GM19023 (cell line): ENCODE measurements around the gene DGUOK.
A peak's percentile ranks its signal among the peaks of the same experiment; 100 is the strongest.
"Not testable (repeated sequence)": the region's sequence is repeated elsewhere in the genome, so short reads cannot be mapped to it uniquely, and the experiment has no call there.

ENCODE experiments used
- ATAC-seq: cut with Tn5 transposase; IDR thresholded peaks from one replicate; pipeline ENCODE4 v1.9.1; 2021; ENCODE audit warnings: mild to moderate bottlenecking, moderate library complexity; ENCODE audit not compliant: unreplicated experiment

Gene DGUOK

DNA sequence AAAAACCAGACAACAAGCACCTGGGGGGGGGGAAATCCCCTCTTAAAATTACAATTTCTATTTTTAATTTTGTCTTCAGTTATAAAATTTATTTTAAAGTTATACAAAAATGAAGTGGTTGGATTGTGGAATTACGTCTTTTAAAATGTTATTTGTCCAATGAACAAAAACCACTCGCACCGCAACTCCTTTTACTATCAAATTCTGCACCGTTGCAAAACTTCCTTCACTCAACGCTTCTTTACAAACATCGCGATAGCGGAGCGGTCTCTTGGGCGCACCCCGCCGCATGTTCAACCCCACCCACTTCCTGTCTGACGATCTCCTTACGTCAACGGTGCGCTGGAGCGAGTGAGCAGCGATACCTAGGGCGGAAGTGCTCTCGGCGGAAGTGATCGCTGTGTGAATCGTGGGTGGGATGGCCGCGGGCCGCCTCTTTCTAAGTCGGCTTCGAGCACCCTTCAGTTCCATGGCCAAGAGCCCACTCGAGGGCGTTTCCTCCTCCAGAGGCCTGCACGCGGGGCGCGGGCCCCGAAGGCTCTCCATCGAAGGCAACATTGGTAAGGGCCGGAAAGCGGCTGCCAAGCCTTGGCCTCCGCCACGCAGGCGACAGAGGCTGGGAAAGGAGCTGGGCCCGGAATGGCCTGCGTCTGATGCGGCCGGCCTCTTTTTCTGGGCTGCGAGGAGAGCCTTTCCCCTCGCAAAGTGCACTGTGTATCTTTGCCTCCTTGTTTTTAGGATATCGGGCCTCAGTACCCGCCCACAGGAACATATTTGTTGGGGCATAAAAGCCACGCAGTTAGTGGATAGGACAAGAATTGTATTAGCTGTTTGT lies at the start of gene DGUOK:
Gene DGUOK (plus strand): TSS at position 388 of the 835 bp plus-strand sequence. CDS start 31 bp downstream, at position 419.
- ATAC-seq = peak; percentile 100

- ATAC-seq = no peak
Observed at GRCh38 chr2:73877071-73877802, 49.4 kb upstream of the DGUOK start.

- not testable (repeated sequence) for ATAC-seq
Observed at GRCh38 chr2:73877984-73878383, 48.7 kb upstream of the DGUOK start.

DNA sequence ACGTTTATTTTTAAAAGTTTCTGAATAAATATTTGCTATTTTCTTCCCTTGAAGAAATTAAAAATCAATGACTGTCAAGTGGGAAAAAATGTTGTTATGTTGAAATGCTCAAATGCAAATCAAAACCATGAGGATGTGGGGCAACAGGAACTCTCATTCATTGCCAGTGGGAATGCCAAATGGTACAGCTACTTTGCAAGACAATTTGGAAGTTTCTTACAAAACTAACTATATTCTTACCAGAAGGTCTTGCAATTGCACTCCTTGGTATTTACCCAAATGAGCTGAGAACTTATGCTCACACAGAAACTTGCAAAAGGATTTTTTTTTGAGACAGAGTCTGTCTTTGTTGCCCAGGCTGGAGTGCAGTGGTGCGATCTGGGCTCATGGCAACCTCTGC lies 41.3 kb upstream of the DGUOK start:
- ATAC-seq = no peak

DNA sequence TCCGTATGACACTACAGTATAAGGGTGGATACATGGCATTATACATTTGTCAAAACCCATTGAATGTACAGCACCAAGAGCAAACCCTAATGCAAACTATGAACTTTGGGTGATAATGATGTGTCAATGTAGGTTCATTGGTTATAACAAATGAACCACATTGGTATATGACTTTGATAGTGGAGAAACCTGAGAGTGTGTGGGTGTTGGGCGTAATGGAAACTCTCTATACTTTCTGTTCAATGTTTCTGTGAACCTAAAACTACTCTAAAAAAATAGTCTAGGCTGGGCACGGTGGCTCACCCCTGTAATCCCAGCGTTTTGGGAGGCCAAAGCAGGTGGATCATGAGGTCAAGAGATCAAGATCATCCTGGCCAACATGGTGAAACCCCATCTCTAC lies 40.3 kb upstream of the DGUOK start:
- no peak for ATAC-seq

GRCh38 chr2:73887596-73888353 lies 38.9 kb upstream of the DGUOK start:
- ATAC-seq = not testable (repeated sequence)

DNA sequence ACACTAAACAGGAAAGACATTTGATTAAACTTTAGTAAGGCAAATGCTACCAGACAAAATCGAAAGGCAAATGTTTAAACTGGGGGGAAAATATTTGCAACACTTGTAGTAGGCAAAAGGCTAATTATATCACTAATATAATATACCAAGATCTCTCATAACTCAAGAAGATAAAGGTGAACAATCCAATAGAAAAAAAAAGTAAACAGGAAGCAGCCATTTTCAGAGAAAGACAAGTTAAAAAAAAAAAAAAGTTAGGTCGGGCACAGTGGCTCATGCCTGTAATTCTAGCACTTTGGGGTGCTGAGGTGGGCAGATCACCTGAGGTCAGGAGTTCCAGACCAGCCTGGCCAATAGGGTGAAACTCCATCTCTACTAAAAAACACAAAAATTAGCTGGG lies 38.3 kb upstream of the DGUOK start:
- ATAC-seq = no peak

GRCh38 chr2:73889206-73889605 lies 37.5 kb upstream of the DGUOK start:
- ATAC-seq = no peak

- ATAC-seq = no peak
Observed at GRCh38 chr2:73890301-73891092, 36.2 kb upstream of the DGUOK start.

DNA sequence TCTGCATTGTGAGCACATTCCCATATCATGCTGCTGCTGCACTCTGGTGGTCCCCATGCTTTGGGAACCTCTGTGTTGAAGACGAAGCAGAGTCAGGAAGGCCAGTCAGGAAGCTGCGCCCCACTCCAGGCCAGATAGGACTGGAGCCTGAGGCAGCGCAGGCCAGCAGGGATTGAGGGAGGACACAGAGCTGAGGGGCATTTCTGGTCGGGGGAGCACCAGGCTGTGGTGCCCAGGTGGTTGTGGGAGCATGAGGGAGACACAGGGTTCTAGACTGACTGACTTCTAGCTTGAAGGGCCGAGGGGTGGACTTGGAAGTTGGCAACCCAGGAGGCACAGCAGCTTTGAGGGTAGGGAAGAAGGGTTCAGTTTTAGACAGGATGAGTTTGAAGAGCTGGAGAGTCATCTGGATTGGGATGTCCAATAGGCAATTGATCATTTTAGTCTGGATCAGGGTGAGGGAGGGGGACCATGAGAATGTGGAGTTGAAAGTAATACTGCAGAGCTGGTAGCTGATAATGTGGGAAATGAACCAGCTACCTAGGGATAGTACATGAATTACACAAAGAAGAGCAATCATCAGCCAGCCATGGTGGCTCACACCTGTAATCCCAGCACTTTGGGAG lies 35.3 kb upstream of the DGUOK start:
- no peak for ATAC-seq

GRCh38 chr2:73892631-73893329 lies 33.9 kb upstream of the DGUOK start, which contains the start of gene ACTG2:
TSS of gene ACTG2 (plus strand) at chr2:73893008. CDS start at chr2:73901312, 8,304 bp downstream.
- no peak for ATAC-seq

- no peak for ATAC-seq
Observed at GRCh38 chr2:73893764-73894474, 32.8 kb upstream of the DGUOK start.

DNA sequence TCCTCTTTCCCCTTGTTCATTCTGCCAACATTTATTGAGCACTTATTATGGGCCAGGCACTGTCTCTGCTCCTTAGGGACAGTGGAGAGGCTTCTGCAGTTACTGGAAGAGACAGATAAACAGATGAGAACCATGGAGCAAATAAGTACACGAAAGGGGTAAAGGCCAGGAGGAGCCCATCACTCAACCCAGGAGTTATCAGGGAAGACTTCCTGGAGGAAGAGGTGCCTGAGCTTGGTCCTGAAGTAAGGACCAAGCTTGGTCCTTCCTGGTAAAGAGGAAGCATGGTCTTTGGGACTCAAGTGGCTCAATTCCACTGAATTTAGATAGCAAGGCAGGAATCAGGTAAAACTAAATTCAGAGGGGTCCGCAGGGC lies 32.2 kb upstream of the DGUOK start:
- no peak for ATAC-seq

GRCh38 chr2:73894877-73895276 lies 31.8 kb upstream of the DGUOK start:
- no peak for ATAC-seq

GRCh38 chr2:73895473-73895872 lies 31.2 kb upstream of the DGUOK start:
- no peak for ATAC-seq

GRCh38 chr2:73896362-73897239 lies 30.1 kb upstream of the DGUOK start:
- peak; percentile 63 for ATAC-seq

DNA sequence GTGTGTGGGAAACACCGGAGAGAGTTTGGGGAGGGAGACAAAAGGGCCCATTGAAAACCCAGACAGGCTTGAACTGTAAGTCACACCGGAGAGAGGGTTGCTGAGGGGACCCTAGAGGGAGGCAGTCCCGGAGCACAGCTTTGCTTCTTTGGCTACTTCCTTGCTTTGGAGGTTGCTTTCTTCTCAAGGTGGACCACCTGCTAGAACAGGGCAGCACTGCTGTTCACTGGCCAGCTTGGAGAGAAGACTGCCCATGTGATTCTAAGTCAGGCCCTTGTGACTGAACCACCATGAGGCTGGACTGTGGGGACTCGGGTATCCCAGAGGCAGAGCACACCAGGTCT lies 29.5 kb upstream of the DGUOK start:
- ATAC-seq = no peak

DNA sequence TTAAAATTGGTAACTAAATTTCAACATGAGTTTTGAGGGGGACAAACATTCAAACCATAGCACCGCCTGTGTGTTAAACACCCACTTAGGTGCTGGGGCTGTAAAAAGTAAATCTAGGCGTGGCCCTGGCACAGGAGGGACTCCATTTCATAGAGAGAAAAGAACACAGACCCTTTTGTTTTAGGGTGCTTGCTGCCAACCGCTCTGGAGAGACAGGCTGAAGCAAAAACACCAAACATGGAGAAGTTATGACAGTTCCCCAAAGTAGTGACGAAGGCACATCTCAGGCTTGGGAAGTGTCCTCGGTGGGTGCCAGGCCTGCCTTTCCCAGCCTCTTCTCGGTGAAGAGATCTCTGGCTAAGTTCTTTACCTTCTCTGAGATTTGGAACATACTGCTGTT lies 28.7 kb upstream of the DGUOK start:
- ATAC-seq = no peak
